ENCODE results near the gene NHSL1.

The NHSL1 gene

GRCh38 chr6:138497286-138497685, 2.0 kb downstream of the NHSL1 start:
- H3K9me3 ChIP-seq (ENCODE audit: control insufficient read depth, insufficient read depth, low read length), result no peaks in the 10 kb centered on the region
- H3K27ac ChIP-seq (ENCODE audit: low read depth, low read length), result no peak overlapping the region
- peak overlapping the region; percentile 78 for H3K4me2 ChIP-seq (ENCODE audit: low read length)

GRCh38 chr6:138494312-138494711, 5.0 kb downstream of the NHSL1 start:
- Histone ChIP-seq H3K9me2 (replicated peaks; ENCODE audit: control insufficient read depth, low read length) (no peaks in the 10 kb centered on the region), H3K9me3 (ENCODE audit: control insufficient read depth, insufficient read depth, low read length) (no peaks in the 10 kb centered on the region), H3K27ac (ENCODE audit: low read depth, low read length) (no peak overlapping the region), H3K4me2 (ENCODE audit: low read length) (no peak overlapping the region), H3K27me3 (ENCODE audit: control insufficient read depth, low read length) (no peaks in the 10 kb centered on the region), H3K79me2 (ENCODE audit: control insufficient read depth, low read length) (no peaks in the 10 kb centered on the region), H4K20me1 (ENCODE audit: control insufficient read depth, insufficient read depth, low read depth, low read length) (no peaks in the 10 kb centered on the region), H3K4me1 (ENCODE audit: control insufficient read depth, low read length) (peaks cover 19% of the 10 kb centered on the region), H3K36me3 (ENCODE audit: control insufficient read depth, low read length) (no peaks in the 10 kb centered on the region), H3K4me3 (ENCODE audit: low read length) (no peak overlapping the region), H3F3A (ENCODE audit: control insufficient read depth, insufficient read depth) (peaks cover 5% of the 10 kb centered on the region; the same call in 1 of the 2 replicates)
- TF ChIP-seq EZH2phosphoT487 (IDR thresholded peaks at IDR 0.05; ENCODE audit: borderline replicate concordance, low read length), result no peak
- TF ChIP-seq CTCF (IDR thresholded peaks at IDR 0.05; ENCODE audit: low read depth, low read length, poor library complexity, severe bottlenecking), result no peak

More at GRCh38 chr6:138497286-138497685, 2.0 kb downstream of the NHSL1 start:
- no peaks in the 10 kb centered on the region for H3K79me2 ChIP-seq (ENCODE audit: control insufficient read depth, low read length)
- no peak overlapping the region for H3K4me3 ChIP-seq (ENCODE audit: low read length)
- H4K20me1 ChIP-seq (ENCODE audit: control insufficient read depth, insufficient read depth, low read depth, low read length), result no peaks in the 10 kb centered on the region
- 0 out of 2 replicates have a peak, but pooled peaks cover 2% of the 10 kb centered on the region for H3K27me3 ChIP-seq (ENCODE audit: control insufficient read depth, low read length)
- peaks cover 36% of the 10 kb centered on the region for H3K4me1 ChIP-seq (ENCODE audit: control insufficient read depth, low read length)
- H3K36me3 ChIP-seq (ENCODE audit: control insufficient read depth, low read length), result no peaks in the 10 kb centered on the region
- H3K9me2 ChIP-seq (replicated peaks; ENCODE audit: control insufficient read depth, low read length), result no peaks in the 10 kb centered on the region
- TF ChIP-seq CTCF (IDR thresholded peaks at IDR 0.05; ENCODE audit: low read depth, low read length, poor library complexity, severe bottlenecking) (no peak), EZH2phosphoT487 (IDR thresholded peaks at IDR 0.05; ENCODE audit: borderline replicate concordance, low read length) (no peak)
- peaks cover 5% of the 10 kb centered on the region; the same call in 1 of the 2 replicates for H3F3A ChIP-seq (ENCODE audit: control insufficient read depth, insufficient read depth)

GRCh38 chr6:138493413-138493812, 5.9 kb downstream of the NHSL1 start:
- H3K9me3 ChIP-seq (ENCODE audit: control insufficient read depth, insufficient read depth, low read length), result no peaks in the 10 kb centered on the region
- no peaks in the 10 kb centered on the region for H3F3A ChIP-seq (ENCODE audit: control insufficient read depth, insufficient read depth)
- H3K4me3 ChIP-seq (ENCODE audit: low read length), result no peak overlapping the region
- peaks cover 10% of the 10 kb centered on the region for H3K4me1 ChIP-seq (ENCODE audit: control insufficient read depth, low read length)
- no peaks in the 10 kb centered on the region for H3K9me2 ChIP-seq (replicated peaks; ENCODE audit: control insufficient read depth, low read length)
- H3K27me3 ChIP-seq (ENCODE audit: control insufficient read depth, low read length), result no peaks in the 10 kb centered on the region
- no peak for TF ChIP-seq CTCF (IDR thresholded peaks at IDR 0.05; ENCODE audit: low read depth, low read length, poor library complexity, severe bottlenecking)
- TF ChIP-seq EZH2phosphoT487 (IDR thresholded peaks at IDR 0.05; ENCODE audit: borderline replicate concordance, low read length), result no peak
- H3K79me2 ChIP-seq (ENCODE audit: control insufficient read depth, low read length), result no peaks in the 10 kb centered on the region
- H4K20me1 ChIP-seq (ENCODE audit: control insufficient read depth, insufficient read depth, low read depth, low read length), result no peaks in the 10 kb centered on the region
- H3K27ac ChIP-seq (ENCODE audit: low read depth, low read length), result no peak overlapping the region
- H3K4me2 ChIP-seq (ENCODE audit: low read length), result no peak overlapping the region
- H3K36me3 ChIP-seq (ENCODE audit: control insufficient read depth, low read length), result no peaks in the 10 kb centered on the region
